Measurements from ENCODE around the gene TMEM179.

- no peak for TF ChIP-seq CREB1 (IDR thresholded peaks at IDR 0.05)
- TF ChIP-seq CREB1 (CRISPR knock-in tag; IDR thresholded peaks at IDR 0.05): no peak
- TF ChIP-seq, protein P1, sequence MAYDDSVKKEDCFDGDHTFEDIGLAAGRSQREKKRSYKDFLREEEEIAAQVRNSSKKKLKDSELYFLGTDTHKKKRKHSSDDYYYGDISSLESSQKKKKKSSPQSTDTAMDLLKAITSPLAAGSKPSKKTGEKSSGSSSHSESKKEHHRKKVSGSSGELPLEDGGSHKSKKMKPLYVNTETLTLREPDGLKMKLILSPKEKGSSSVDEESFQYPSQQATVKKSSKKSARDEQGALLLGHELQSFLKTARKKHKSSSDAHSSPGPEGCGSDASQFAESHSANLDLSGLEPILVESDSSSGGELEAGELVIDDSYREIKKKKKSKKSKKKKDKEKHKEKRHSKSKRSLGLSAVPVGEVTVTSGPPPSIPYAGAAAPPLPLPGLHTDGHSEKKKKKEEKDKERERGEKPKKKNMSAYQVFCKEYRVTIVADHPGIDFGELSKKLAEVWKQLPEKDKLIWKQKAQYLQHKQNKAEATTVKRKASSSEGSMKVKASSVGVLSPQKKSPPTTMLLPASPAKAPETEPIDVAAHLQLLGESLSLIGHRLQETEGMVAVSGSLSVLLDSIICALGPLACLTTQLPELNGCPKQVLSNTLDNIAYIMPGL (CRISPR knock-in tag; IDR thresholded peaks at IDR 0.05; ENCODE audit: borderline replicate concordance in 1 of 2, low read depth in 1 of 2): no peak
- no peak for TF ChIP-seq CTCF (CRISPR knock-in tag; IDR thresholded peaks at IDR 0.05)
- TF ChIP-seq EZH2 (conservative IDR thresholded peaks at IDR 0.05; ENCODE audit: low read depth, low read length): no peak
- no peak for TF ChIP-seq SMARCC2 (IDR thresholded peaks at IDR 0.05)
- no peak for TF ChIP-seq SOX5 (CRISPR knock-in tag; IDR thresholded peaks at IDR 0.05; ENCODE audit: borderline replicate concordance)
- TF ChIP-seq FOSL2 (CRISPR knock-in tag; IDR thresholded peaks at IDR 0.05): no peak
- TF ChIP-seq ATF7 (IDR thresholded peaks at IDR 0.05): no peak
- no peak for TF ChIP-seq ATF7 (CRISPR knock-in tag; IDR thresholded peaks at IDR 0.05)
- TF ChIP-seq EP300 (IDR thresholded peaks at IDR 0.05; ENCODE audit: low read depth in 2 of 2, low read length in 2 of 2): no peak
- no peak for TF ChIP-seq EP300 (CRISPR knock-in tag; IDR thresholded peaks at IDR 0.05; ENCODE audit: borderline replicate concordance)
- no peak for TF ChIP-seq NFYB (CRISPR knock-in tag; IDR thresholded peaks at IDR 0.05)
- TF ChIP-seq FOXK2 (IDR thresholded peaks at IDR 0.05): no peak
These were observed 29.7 kb upstream of the TMEM179 start for GRCh38 chr14:104634138-104634760.

Data from HepG2 (cell line).